ENCODE measurements around the gene FLRT2.

The FLRT2 gene

DNA sequence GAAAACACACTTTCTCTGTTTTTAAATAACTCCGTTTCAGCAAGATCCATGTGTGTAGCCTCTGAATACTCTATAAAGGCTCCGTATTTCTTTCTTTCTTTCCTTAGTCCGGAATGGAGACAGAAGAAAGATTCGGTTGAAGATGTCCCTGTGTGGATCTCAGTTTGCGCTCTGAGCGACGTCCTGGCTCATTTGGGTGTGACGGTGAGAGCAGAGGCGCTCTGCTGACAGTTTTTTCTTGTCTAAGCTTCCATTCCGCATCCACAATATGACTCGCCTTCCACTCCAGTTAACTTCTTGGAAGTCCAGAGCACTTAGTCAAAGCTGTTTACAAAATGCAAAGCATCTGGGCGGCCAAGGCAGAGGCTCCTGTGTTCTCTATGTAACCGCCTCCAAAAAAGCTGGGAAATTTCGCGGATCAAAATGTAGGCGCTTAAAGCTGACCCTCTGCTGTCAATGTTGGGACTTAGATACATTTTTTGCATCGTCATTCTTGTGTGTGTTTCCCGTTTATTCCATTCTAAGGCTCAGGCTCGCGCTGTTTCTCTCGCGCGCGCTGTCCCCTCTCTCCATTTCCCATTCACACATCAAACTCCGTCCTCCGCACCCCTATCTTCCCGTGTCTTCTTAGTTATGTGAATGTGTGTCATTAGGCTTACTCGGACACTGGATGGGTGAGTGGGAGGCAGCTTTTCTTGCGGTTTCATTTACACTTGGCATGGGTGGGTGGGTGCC, 880 bp upstream of the FLRT2 start:
- POLR2A ChIA-PET (ENCODE audit: low non-redundant PET), result no interaction called here
- peak; percentile 14 for DNase-seq (ENCODE audit: low spot score)
- peak overlapping the region; percentile 99 for H3K27ac ChIP-seq
- CTCF ChIA-PET, result interaction anchor here (0.5 to 1.8 kb wide), 12 partner anchors 111 to 1217 kb away, joined by 3 to 6 read pairs (median 3); no protein-coding TSS in a partner anchor
- peak; percentile 26; the same call in 1 of the 2 replicates for TF ChIP-seq CTCF (conservative IDR thresholded peaks at IDR 0.05; ENCODE audit: low read depth)

GRCh38 chr14:85530626-85531025, 682 bp downstream of the FLRT2 start:
- POLR2A ChIA-PET (ENCODE audit: low non-redundant PET), result no interaction called here
- CTCF ChIA-PET, result interaction anchor here (0.7 kb wide), 1 partner anchor 281 kb away, joined by 3 read pairs; no protein-coding TSS in a partner anchor
- peak; percentile 8 for DNase-seq (ENCODE audit: low spot score)
- H3K27ac ChIP-seq, result peak overlapping the region; percentile 99
- no peak for TF ChIP-seq CTCF (conservative IDR thresholded peaks at IDR 0.05; ENCODE audit: low read depth)

DNA sequence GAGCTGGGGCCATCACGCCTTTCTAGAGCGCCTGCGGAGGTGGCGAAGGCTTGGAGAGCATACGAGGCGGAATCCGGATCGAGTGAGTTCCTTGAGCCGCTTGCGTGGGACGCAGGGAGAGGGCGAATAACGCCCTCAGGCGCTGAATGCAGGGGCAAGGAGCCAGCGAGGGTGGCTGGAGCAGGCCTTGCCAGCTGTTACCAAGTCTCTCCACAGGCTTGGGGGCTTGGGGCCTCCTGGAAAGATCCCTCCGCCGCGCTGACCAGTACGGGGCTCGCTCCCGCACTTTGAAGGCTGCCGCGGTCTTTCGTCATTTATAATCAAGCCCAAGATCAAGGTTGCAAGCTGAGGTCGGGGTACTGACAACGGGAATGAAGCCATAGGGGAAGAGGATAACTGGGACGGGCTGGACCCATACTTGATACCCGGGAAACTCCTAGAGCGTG, 1.2 kb downstream of the FLRT2 start:
- peak overlapping the region; percentile 99 for H3K27ac ChIP-seq
- ChIA-PET POLR2A (ENCODE audit: low non-redundant PET) (no interaction called here), CTCF (interaction anchor here (0.6 kb wide), 1 partner anchor 24 kb away, joined by 4 read pairs; no protein-coding TSS in a partner anchor)
- DNase-seq (ENCODE audit: low spot score), result peak; percentile 19
- no peak for TF ChIP-seq CTCF (conservative IDR thresholded peaks at IDR 0.05; ENCODE audit: low read depth)

- TF ChIP-seq CTCF (conservative IDR thresholded peaks at IDR 0.05; ENCODE audit: low read depth), result peak; percentile 25; the same call in 1 of the 2 replicates
- H3K27ac ChIP-seq, result peak overlapping the region; percentile 99
- DNase-seq (ENCODE audit: low spot score), result peak; percentile 62
- CTCF ChIA-PET, result interaction anchor here (0.5 to 0.6 kb wide), 4 partner anchors 24 to 1240 kb away, joined by 3 to 4 read pairs (median 3); no protein-coding TSS in a partner anchor
- POLR2A ChIA-PET (ENCODE audit: low non-redundant PET), result no interaction called here
Measured at GRCh38 chr14:85531587-85532373, 1.8 kb downstream of the FLRT2 start.

DNA sequence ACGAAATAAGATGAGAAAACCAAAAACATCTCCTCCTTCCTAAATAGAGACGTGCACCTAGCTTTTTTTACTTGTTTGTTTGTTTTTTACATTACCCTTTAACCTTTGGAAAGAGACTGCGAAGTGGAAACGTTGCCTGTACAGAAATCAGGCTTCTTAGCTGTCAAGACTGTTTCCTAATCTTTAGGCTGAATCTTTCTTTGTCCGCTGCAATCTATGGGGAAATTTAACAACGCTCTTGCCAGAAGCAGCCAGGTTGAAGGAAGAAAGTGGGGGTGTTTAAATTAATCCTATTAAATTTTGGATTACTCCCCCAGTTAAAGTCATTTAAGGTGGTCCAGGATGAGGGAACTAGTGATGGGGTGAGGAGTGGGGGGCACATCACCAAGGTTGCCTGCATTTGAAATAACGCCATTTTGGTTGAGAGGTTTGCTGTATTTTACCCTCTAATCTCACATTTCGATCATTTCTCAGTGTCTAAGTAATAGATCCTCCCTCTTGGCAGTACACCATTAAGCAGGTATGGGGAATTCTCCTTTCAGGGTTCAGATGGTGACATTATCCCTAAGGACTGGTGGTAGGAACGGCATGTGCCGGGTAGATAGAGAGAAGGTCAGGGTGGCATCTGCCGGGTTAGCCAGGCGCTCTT, 2.6 kb downstream of the FLRT2 start:
- POLR2A ChIA-PET (ENCODE audit: low non-redundant PET), result no interaction called here
- no peak for DNase-seq (ENCODE audit: low spot score)

More for the DNA sequence above, 2.6 kb downstream of the FLRT2 start:
- CTCF ChIA-PET, result interaction anchor here (0.6 kb wide), 1 partner anchor 139 kb away, joined by 3 read pairs; no protein-coding TSS in a partner anchor
- no peak for TF ChIP-seq CTCF (conservative IDR thresholded peaks at IDR 0.05; ENCODE audit: low read depth)
- peak overlapping the region; percentile 99 for H3K27ac ChIP-seq
